AG04450 (cell line): ENCODE data around the gene TUT4. TPM values are rescaled to one million over a fixed set of nuclear protein-coding genes. Genes with fewer than 3 reads are reported as not detected.

Experiments used
- CTCF ChIA-PET: fragments of 300-600, 350-600 bp; formaldehyde crosslinking; extraction: SDS; loops from one replicate; lab custom pipeline; 2022; ENCODE audit warnings: antibody characterized with exemption, inconsistent platforms; lab: Charles Lee
- POLR2A ChIA-PET: fragments of 350-600 bp; formaldehyde crosslinking; extraction: SDS; loops from one replicate; lab custom pipeline; 2021; ENCODE audit warnings: antibody characterized with exemption, inconsistent platforms; lab: Yijun Ruan, JAX
- DNase-seq: peaks from one replicate; pipeline ENCODE4 v3.0.0-alpha.2; 2011; ENCODE audit warnings: low read depth, low spot score
- H3K27ac ChIP-seq: one replicate; pipeline ENCODE4 v1.5.1; 2012; ENCODE audit warnings: low read depth, low read length, control low read depth
- H3K27me3 ChIP-seq: one replicate; pipeline ENCODE4 v1.6.0; 2012; ENCODE audit warnings: low read length; ENCODE audit not compliant: control insufficient read depth, insufficient read depth
- H3K4me3 ChIP-seq: 2 replicates; pipeline ENCODE4 v1.5.1; 2011; ENCODE audit warnings: mild to moderate bottlenecking, low read depth, low read length, control low read depth
- H3K9me3 ChIP-seq: 2 replicates; pipeline ENCODE4 v1.5.1; 2012; ENCODE audit warnings: low read length; ENCODE audit not compliant: control insufficient read depth, insufficient read depth
- CTCF ChIP-seq: IDR thresholded peaks from 2 replicates; pipeline ENCODE4 v1.5.1; 2011; ENCODE audit warnings: low read depth, low read length, control low read depth, inconsistent platforms
- polyA minus RNA-seq: library from RNA; depleted of rRNA, polyadenylated mRNA; stranded (reverse); fragments of >200 nt; gene quantifications from 2 replicates; pipeline ENCODE4 v1.2.3, GENCODE V29; 2011; rRNA and poly(A)+ RNA removed
- polyA plus RNA-seq: library from polyadenylated mRNA; depleted of rRNA; stranded (reverse); fragments of >200 nt; gene quantifications from 2 replicates; pipeline ENCODE4 v1.2.3, GENCODE V29; 2011; rRNA removed

The TUT4 gene
- 29.3 and 30.0 TPM in 2 replicates for polyA plus RNA-seq
- 19.0 and 24.3 TPM in 2 replicates for polyA minus RNA-seq

- CTCF ChIA-PET: interaction anchor here (0.6 to 1.0 kb wide), 2 partner anchors 14 to 16 kb away, joined by 4 read pairs; no protein-coding TSS in a partner anchor
- Histone ChIP-seq H3K9me3 (no peaks in the 10 kb centered on the region; the same call in 1 of the 2 replicates), H3K27ac (peak within 1 kb of the TSS; percentile 85), H3K27me3 (no peaks in the 10 kb centered on the region), H3K4me3 (peak within 1 kb of the TSS; percentile 80)
- DNase-seq: peak; percentile 48
- POLR2A ChIA-PET: interaction anchor here (0.6 to 2.0 kb wide), 12 partner anchors 15 to 514 kb away, joined by 3 to 11 read pairs (median 6); partner anchors contain the start of genes ORC1 and PRPF38A
- no peak for TF ChIP-seq CTCF
Measured at GRCh38 chr1:52552505-52553361, at the start of gene TUT4. Gene TUT4 (minus strand): TSS chr1:52553092. CDS start chr1:52526280, 26,812 bp downstream.

GRCh38 chr1:52601991-52602855 lies 49.3 kb upstream of the TUT4 start, which contains the start of gene GPX7:
Gene GPX7 (plus strand): TSS chr1:52602371. CDS start chr1:52602410, 39 bp downstream.
- no peaks in the 10 kb centered on the region for H3K27me3 ChIP-seq
- H3K27ac ChIP-seq: no peak within 1 kb of the TSS
- POLR2A ChIA-PET: no interaction called here
- TF ChIP-seq CTCF: no peak
- H3K9me3 ChIP-seq: no peaks in the 10 kb centered on the region; the same call in 1 of the 2 replicates
- CTCF ChIA-PET: interaction anchor here (0.6 kb wide), 1 partner anchor 15 kb away, joined by 8 read pairs; no protein-coding TSS in a partner anchor
- peak within 1 kb of the TSS; percentile 53 for H3K4me3 ChIP-seq
- DNase-seq: no peak

GRCh38 chr1:52601519-52601918 lies 48.6 kb upstream of the TUT4 start:
- DNase-seq: no peak
- POLR2A ChIA-PET: interaction anchor here (0.6 kb wide), 1 partner anchor 48 kb away, joined by 5 read pairs; the partner anchor contains the start of gene TUT4
- no peak overlapping the region for H3K27ac ChIP-seq
- TF ChIP-seq CTCF: no peak
- H3K9me3 ChIP-seq: no peaks in the 10 kb centered on the region; the same call in 1 of the 2 replicates
- no peaks in the 10 kb centered on the region for H3K27me3 ChIP-seq
- no peak overlapping the region for H3K4me3 ChIP-seq
- CTCF ChIA-PET: interaction anchor here (1.5 kb wide), 1 partner anchor 29 kb away, joined by 4 read pairs; no protein-coding TSS in a partner anchor

DNA sequence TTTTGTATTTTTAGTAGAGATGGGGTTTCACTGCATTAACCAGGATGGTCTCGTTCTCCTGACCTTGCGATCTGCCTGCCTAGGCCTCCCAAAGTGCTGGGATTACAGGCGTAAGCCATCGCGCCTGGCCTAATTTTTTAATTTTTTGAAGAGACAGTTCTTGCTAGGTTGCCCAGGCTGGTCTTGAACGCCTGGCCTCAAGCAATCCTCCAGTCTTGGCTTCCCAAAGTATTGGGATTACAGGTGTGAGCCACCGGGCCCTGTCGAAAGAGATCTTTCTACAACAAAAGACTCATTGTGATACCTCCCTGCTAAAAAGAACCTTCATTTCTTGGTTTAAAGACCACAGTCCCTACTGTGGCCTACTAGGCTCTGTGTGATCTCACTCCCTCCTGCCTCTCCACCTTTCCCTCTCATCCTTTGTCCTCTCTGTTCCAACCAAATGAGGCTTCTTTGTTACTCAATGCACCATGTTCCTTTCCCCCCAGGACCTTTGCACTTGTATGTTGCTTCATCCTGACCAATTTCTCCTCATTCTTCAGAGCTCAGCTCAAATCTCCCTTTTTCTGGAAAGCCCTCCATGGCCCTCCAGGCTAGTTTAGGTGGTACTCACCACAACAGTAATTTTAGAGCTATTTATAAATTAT lies 47.8 kb upstream of the TUT4 start:
- no peak for DNase-seq
- ChIA-PET CTCF (interaction anchor here (1.5 kb wide), 1 partner anchor 30 kb away, joined by 4 read pairs; no protein-coding TSS in a partner anchor), POLR2A (interaction anchor here (0.6 kb wide), 1 partner anchor 48 kb away, joined by 5 read pairs; the partner anchor contains the start of gene TUT4)
- Histone ChIP-seq H3K9me3 (no peaks in the 10 kb centered on the region), H3K27me3 (no peaks in the 10 kb centered on the region), H3K4me3 (no peak overlapping the region), H3K27ac (no peak overlapping the region)
- TF ChIP-seq CTCF: no peak
